OCI-LY3 (cell line): ENCODE data around the gene MPPED1.

ENCODE experiments used
- H2AFZ ChIP-seq: fragments of 200-600, 300-600 bp; shearing (Covaris generic); 2 replicates; pipeline ENCODE4 v1.6.0; 2014; ENCODE audit warnings: antibody characterized with exemption, low read depth, low read length
- H3K27ac ChIP-seq: fragments of 200-600, 300-600 bp; sonication (generic); 2 replicates; pipeline ENCODE4 v1.5.1; 2014; ENCODE audit warnings: mild to moderate bottlenecking, low read length, moderate library complexity, mixed read lengths
- H3K27me3 ChIP-seq: fragments of 200-600, 300-600 bp; sonication (generic); 2 replicates; pipeline ENCODE4 v1.6.1; 2014; ENCODE audit warnings: low read depth, low read length, mixed read lengths
- H3K36me3 ChIP-seq: fragments of 200-600, 300-600 bp; sonication (generic); replicated peaks from 2 replicates; pipeline ENCODE3; 2014; ENCODE audit warnings: low read depth, low read length, mixed read lengths
- H3K4me1 ChIP-seq: fragments of 300-600, 200-600 bp; sonication (generic); 2 replicates; pipeline ENCODE4 v1.6.1; 2014; ENCODE audit warnings: low read length, mixed read lengths
- H3K4me2 ChIP-seq: fragments of 200-600, 300-600 bp; sonication (generic); 2 replicates; pipeline ENCODE4 v1.6.1; 2014; ENCODE audit warnings: low read length, mixed read lengths
- H3K4me3 ChIP-seq: fragments of 300-600, 200-600 bp; sonication (generic); 2 replicates; pipeline ENCODE4 v1.5.1; 2014; ENCODE audit warnings: antibody characterized with exemption, mild to moderate bottlenecking, low read length, moderate library complexity
- H3K79me2 ChIP-seq: fragments of 300-600, 200-600 bp; shearing (Covaris generic); 2 replicates; pipeline ENCODE4 v1.6.1; 2014; ENCODE audit warnings: mild to moderate bottlenecking, low read length, mixed read lengths
- H3K9ac ChIP-seq: fragments of 300-600, 200-600 bp; shearing (Covaris generic); 2 replicates; pipeline ENCODE4 v1.6.0; 2014; ENCODE audit warnings: mild to moderate bottlenecking, low read length, moderate library complexity
- H3K9me3 ChIP-seq: fragments of 200-600, 300-600 bp; shearing (Covaris generic); 2 replicates; pipeline ENCODE4 v1.6.1; 2014; ENCODE audit warnings: low read length, mixed read lengths; ENCODE audit not compliant: insufficient read depth
- H4K20me1 ChIP-seq: fragments of 200-600, 300-600 bp; sonication (generic); 2 replicates; pipeline ENCODE4 v1.6.1; 2016; ENCODE audit warnings: low read length, mixed read lengths; ENCODE audit not compliant: insufficient read depth
- CTCF ChIP-seq: fragments of 200-600, 300-600 bp; sonication (generic); IDR thresholded peaks from 2 replicates; pipeline ENCODE4 v1.5.1; 2014; ENCODE audit warnings: antibody characterized with exemption, low read length, low read depth
- EZH2phosphoT487 ChIP-seq: fragments of 200-600 bp; shearing (Covaris generic); IDR thresholded peaks from 2 replicates; pipeline ENCODE4 v1.6.1; 2018; ENCODE audit warnings: antibody characterized with exemption, mixed run types, low read depth

The MPPED1 gene

GRCh38 chr22:43532301-43533155 is 120.7 kb downstream of the MPPED1 start:
- no peaks in the 10 kb centered on the region for H3K9me3 ChIP-seq
- TF ChIP-seq EZH2phosphoT487 (no peak), CTCF (no peak)
- no peak overlapping the region for H2AFZ ChIP-seq

GRCh38 chr22:43533156-43533530 is 121.3 kb downstream of the MPPED1 start:
- Histone ChIP-seq H3K4me2 (no peak overlapping the region), H2AFZ (no peak overlapping the region), H3K9ac (no peak overlapping the region), H3K27me3 (peaks cover 29% of the 10 kb centered on the region), H4K20me1 (no peaks in the 10 kb centered on the region), H3K36me3 (no peaks in the 10 kb centered on the region), H3K79me2 (no peaks in the 10 kb centered on the region), H3K27ac (no peak overlapping the region), H3K4me1 (no peaks in the 10 kb centered on the region), H3K4me3 (no peak overlapping the region), H3K9me3 (no peaks in the 10 kb centered on the region)
- no peak for TF ChIP-seq EZH2phosphoT487
- TF ChIP-seq CTCF: no peak

More at GRCh38 chr22:43532301-43533155, 120.7 kb downstream of the MPPED1 start:
- Histone ChIP-seq H3K36me3 (no peaks in the 10 kb centered on the region), H3K4me2 (no peak overlapping the region), H3K79me2 (no peaks in the 10 kb centered on the region), H3K27me3 (peaks cover 23% of the 10 kb centered on the region), H4K20me1 (no peaks in the 10 kb centered on the region), H3K4me1 (no peaks in the 10 kb centered on the region), H3K4me3 (no peak overlapping the region), H3K9ac (no peak overlapping the region), H3K27ac (no peak overlapping the region)

- H4K20me1 ChIP-seq: no peaks in the 10 kb centered on the region
- H3K36me3 ChIP-seq: no peaks in the 10 kb centered on the region
- H3K79me2 ChIP-seq: no peaks in the 10 kb centered on the region
- no peak overlapping the region for H2AFZ ChIP-seq
- H3K27ac ChIP-seq: no peak overlapping the region
- H3K4me2 ChIP-seq: no peak overlapping the region
- no peaks in the 10 kb centered on the region for H3K9me3 ChIP-seq
- TF ChIP-seq EZH2phosphoT487 (no peak), CTCF (no peak)
- peaks cover 33% of the 10 kb centered on the region for H3K27me3 ChIP-seq
- H3K4me3 ChIP-seq: no peak overlapping the region
- H3K4me1 ChIP-seq: no peaks in the 10 kb centered on the region
- H3K9ac ChIP-seq: no peak overlapping the region
These were observed 122.0 kb downstream of the MPPED1 start for GRCh38 chr22:43533656-43534428.

- Histone ChIP-seq H3K4me1 (no peaks in the 10 kb centered on the region), H3K36me3 (no peaks in the 10 kb centered on the region), H3K27ac (no peak overlapping the region), H3K79me2 (no peaks in the 10 kb centered on the region), H3K9me3 (no peaks in the 10 kb centered on the region), H3K27me3 (peaks cover 38% of the 10 kb centered on the region), H4K20me1 (no peaks in the 10 kb centered on the region), H3K4me2 (no peak overlapping the region), H2AFZ (no peak overlapping the region), H3K4me3 (no peak overlapping the region), H3K9ac (no peak overlapping the region)
- TF ChIP-seq EZH2phosphoT487 (no peak), CTCF (no peak)
These were observed 123.1 kb downstream of the MPPED1 start for GRCh38 chr22:43534916-43535315.
